ENCODE measurements around the gene H2AZ2.

DNA sequence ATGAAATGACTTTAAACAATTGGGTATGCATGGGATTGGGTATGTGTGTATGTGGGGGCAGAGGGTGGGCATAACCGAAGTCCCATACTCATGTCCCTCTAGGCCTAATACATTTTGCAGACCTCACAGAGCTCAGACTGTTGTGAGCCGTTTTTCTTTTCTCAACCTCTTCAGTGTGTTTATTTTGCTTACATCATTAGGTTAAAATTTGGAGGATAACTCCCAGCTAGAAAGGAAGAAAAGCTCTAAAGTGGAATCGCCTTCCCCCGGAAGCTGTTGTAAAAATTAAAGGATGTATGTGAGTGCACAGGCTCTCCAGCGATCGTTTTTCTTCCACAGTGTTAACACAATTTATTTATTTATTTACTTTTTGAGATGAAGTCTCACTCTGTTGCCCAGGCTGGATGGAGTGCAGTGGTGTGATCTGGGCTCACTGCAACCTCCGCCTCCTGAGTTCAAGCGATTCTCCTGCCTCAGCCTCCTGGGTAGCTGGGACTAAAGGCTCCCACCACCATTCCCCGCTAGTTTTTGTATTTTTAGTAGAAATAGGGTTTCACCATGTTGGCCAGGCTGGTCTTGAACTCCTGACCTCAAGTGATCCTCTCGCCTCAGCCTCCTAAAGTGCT, 1.5 kb upstream of the H2AZ2 start:
- TF ChIP-seq CTCF (IDR thresholded peaks at IDR 0.05; ENCODE audit: low read depth, low read length) (no peak), POLR2A (IDR thresholded peaks at IDR 0.05; ENCODE audit: extremely low read depth, insufficient read length) (no peak), MAX (IDR thresholded peaks at IDR 0.05; ENCODE audit: low read depth, low read length) (no peak), MYC (IDR thresholded peaks at IDR 0.05; ENCODE audit: low read depth, low read length) (no peak)
